Epidermal melanocyte (primary cell): ENCODE measurements around the gene DYNLT2.
"Not testable (repeated sequence)": the region's sequence is repeated elsewhere in the genome, so short reads cannot be mapped to it uniquely, and the experiment has no call there.

Experiments used
- DNase-seq: peaks from one replicate; pipeline ENCODE4 v3.0.0; 2011; ENCODE audit warnings: low spot score; ENCODE audit not compliant: insufficient read length

Gene DYNLT2

GRCh38 chr6:169701954-169702839 lies 49.2 kb downstream of the DYNLT2 start, which contains the start of the genes C6orf120 and WDR27:
Gene C6orf120 (plus strand): TSS chr6:169702126. CDS start chr6:169702460, 334 bp downstream.
Gene WDR27 (minus strand): TSS chr6:169702029. CDS start chr6:169689005, 13,024 bp downstream.
- peak; percentile 85 for DNase-seq

GRCh38 chr6:169701311-169701953 lies 49.9 kb downstream of the DYNLT2 start:
- no peak for DNase-seq

GRCh38 chr6:169700296-169700695 lies 51.1 kb downstream of the DYNLT2 start:
- DNase-seq = no peak

DNA sequence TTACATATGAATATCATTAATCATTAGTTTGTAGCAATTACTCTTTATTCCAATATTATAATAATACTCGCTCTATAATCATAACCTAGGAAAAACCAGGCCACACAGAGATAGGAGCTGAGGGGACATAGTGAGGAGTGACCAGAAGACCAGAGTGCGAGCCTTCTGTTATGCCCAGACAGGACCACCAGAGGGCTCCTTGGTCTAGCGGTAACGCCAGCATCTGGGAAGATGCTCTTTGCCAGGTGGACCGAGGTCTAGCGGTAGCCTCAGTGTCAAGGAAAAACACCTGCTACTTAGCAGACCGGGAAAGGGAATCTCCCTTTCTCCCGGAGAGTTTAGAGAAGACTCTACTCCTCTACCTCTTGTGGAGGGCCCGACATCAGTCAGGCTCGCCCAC lies 54.3 kb downstream of the DYNLT2 start:
- not testable (repeated sequence) for DNase-seq

GRCh38 chr6:169695131-169695530 lies 56.2 kb downstream of the DYNLT2 start:
- DNase-seq = no peak

DNA sequence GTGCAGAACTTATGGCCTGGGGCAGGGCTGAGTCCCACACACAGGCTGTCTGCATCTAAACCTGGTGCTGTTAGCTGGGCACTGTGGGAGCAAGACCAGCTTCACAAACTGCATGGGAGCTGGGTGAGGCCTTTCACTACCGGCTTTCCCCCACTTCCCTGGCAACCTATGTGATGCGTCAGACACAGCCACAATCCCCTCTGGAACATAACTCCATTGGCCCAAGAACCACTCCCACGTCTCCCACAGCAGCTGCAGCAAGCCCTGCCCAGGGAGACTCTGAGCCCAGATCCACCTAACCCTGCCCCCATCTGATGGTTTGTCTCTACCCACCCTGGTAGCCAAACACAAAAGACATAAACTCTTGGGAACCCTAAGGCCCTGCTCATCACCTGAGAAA lies 58.9 kb downstream of the DYNLT2 start:
- DNase-seq = no peak

GRCh38 chr6:169691260-169691659 lies 60.1 kb downstream of the DYNLT2 start:
- DNase-seq = no peak
